ENCODE data around the gene KLHL36.

DNA sequence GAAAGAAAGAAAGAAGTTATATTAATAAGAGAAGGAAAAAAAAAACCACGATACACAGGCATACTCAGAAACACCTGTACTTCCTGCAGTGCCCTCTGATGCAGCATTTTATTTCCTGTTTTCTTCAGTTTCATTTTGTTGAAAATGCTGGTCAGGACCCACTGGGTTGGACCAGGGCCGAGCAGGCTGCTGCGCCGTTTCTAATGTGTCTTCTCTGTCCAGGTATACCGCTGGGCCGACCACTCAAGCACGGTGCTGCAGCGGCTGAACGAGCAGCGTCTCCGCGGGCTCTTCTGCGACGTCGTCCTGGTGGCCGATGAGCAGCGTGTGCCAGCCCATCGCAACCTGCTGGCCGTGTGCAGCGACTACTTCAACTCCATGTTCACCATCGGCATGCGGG, 8.3 kb downstream of the KLHL36 start:
- TF ChIP-seq, protein P1, sequence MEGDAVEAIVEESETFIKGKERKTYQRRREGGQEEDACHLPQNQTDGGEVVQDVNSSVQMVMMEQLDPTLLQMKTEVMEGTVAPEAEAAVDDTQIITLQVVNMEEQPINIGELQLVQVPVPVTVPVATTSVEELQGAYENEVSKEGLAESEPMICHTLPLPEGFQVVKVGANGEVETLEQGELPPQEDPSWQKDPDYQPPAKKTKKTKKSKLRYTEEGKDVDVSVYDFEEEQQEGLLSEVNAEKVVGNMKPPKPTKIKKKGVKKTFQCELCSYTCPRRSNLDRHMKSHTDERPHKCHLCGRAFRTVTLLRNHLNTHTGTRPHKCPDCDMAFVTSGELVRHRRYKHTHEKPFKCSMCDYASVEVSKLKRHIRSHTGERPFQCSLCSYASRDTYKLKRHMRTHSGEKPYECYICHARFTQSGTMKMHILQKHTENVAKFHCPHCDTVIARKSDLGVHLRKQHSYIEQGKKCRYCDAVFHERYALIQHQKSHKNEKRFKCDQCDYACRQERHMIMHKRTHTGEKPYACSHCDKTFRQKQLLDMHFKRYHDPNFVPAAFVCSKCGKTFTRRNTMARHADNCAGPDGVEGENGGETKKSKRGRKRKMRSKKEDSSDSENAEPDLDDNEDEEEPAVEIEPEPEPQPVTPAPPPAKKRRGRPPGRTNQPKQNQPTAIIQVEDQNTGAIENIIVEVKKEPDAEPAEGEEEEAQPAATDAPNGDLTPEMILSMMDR (conservative IDR thresholded peaks at IDR 0.05; ENCODE audit: low read length), result no peak
- TF ChIP-seq EZH2phosphoT487 (IDR thresholded peaks at IDR 0.05; ENCODE audit: borderline replicate concordance), result no peak

All from Loucy (cell line).